HuH-7.5 (cell line): ENCODE measurements around the gene OR9A2.

Source experiments
- DNase-seq: peaks from one replicate; pipeline ENCODE4 v3.0.0; 2011; ENCODE audit warnings: low spot score

Gene OR9A2

GRCh38 chr7:143027032-143027431, at the start of gene OR9A2:
Gene OR9A2 (minus strand): TSS chr7:143027132. CDS start chr7:143027132, 0 bp downstream.
- no peak for DNase-seq

GRCh38 chr7:143074141-143074540, 47.2 kb upstream of the OR9A2 start:
- DNase-seq = no peak

GRCh38 chr7:143073556-143073955, 46.6 kb upstream of the OR9A2 start:
- no peak for DNase-seq

- no peak for DNase-seq
Measured at GRCh38 chr7:143069912-143070500, 43.1 kb upstream of the OR9A2 start.

- no peak for DNase-seq
Measured at GRCh38 chr7:143068446-143068845, 41.5 kb upstream of the OR9A2 start.

- no peak for DNase-seq
Measured at GRCh38 chr7:143063741-143064140, 36.8 kb upstream of the OR9A2 start.

GRCh38 chr7:143055754-143056153, 28.8 kb upstream of the OR9A2 start:
- DNase-seq = no peak

GRCh38 chr7:143054621-143055020, 27.7 kb upstream of the OR9A2 start:
- DNase-seq = no peak

- DNase-seq = no peak
Measured at GRCh38 chr7:143052041-143052440, 25.1 kb upstream of the OR9A2 start, which contains the start of gene OR6V1. Gene OR6V1 (plus strand): TSS chr7:143052341. CDS start chr7:143052341, 0 bp downstream.

- DNase-seq = no peak
Measured at GRCh38 chr7:143050931-143051330, 24.0 kb upstream of the OR9A2 start.

- DNase-seq = no peak
Measured at GRCh38 chr7:143049362-143049761, 22.4 kb upstream of the OR9A2 start.

- DNase-seq = no peak
Measured at GRCh38 chr7:143048827-143049226, 21.9 kb upstream of the OR9A2 start.

- DNase-seq = no peak
Measured at GRCh38 chr7:143047326-143047725, 20.4 kb upstream of the OR9A2 start.

GRCh38 chr7:143046426-143046851, 19.5 kb upstream of the OR9A2 start:
- no peak for DNase-seq

GRCh38 chr7:143043391-143043790, 16.5 kb upstream of the OR9A2 start:
- DNase-seq = no peak

GRCh38 chr7:143042790-143043271, 15.9 kb upstream of the OR9A2 start:
- DNase-seq = no peak

- no peak for DNase-seq
Measured at GRCh38 chr7:143042159-143042789, 15.3 kb upstream of the OR9A2 start.

GRCh38 chr7:143041346-143041745, 14.4 kb upstream of the OR9A2 start:
- no peak for DNase-seq

- DNase-seq = no peak
Measured at GRCh38 chr7:143040209-143040715, 13.3 kb upstream of the OR9A2 start.

GRCh38 chr7:143038635-143039034, 11.7 kb upstream of the OR9A2 start:
- DNase-seq = no peak

GRCh38 chr7:143027683-143028082, 751 bp upstream of the OR9A2 start:
- DNase-seq = no peak

GRCh38 chr7:143025371-143025770, 1.6 kb downstream of the OR9A2 start:
- DNase-seq = no peak

GRCh38 chr7:143023047-143023446, 3.9 kb downstream of the OR9A2 start:
- DNase-seq = no peak

GRCh38 chr7:143018931-143019330, 8.0 kb downstream of the OR9A2 start:
- no peak for DNase-seq
